K562 (cell line): ENCODE results near the gene LRIT1. TPM values are rescaled to one million over a fixed set of nuclear protein-coding genes. Genes with fewer than 3 reads are reported as not detected.
A peak's percentile ranks its signal among the peaks of the same experiment; 100 is the strongest.

Source experiments
- ATAC-seq: fragments of 200-7000 bp; cut with Tn5 transposase; 3 replicates; pipeline ENCODE4 v1.9.1; 2020; ENCODE audit warnings: moderate library complexity
- BruUV-seq: library from RNA; stranded (reverse); fragments of 400-500 nt; replicated peaks from 2 replicates; lab custom pipeline; 2021; lab: Mats Ljungman, UMichigan
- CTCF ChIA-PET: fragments of 300-600 bp; formaldehyde crosslinking; extraction: SDS; loops from one replicate; lab custom pipeline; 2021; ENCODE audit warnings: low intra/inter-chr PET ratio; lab: Yijun Ruan, JAX
- POLR2A ChIA-PET: fragments of 300-600, 350-650 bp; sonication (Branson Sonifier 250); formaldehyde crosslinking; extraction: SDS; loops from one replicate; lab custom pipeline; 2021; ENCODE audit warnings: antibody characterized with exemption, inconsistent platforms; lab: Yijun Ruan, JAX
- DNase-seq, 4 experiments: peaks; one replicate each; pipeline versions ENCODE4 v3.0.0 to v3.0.0-alpha.2; 2011 to 2018; ENCODE audit warnings: low spot score in 3 of 4, mixed read lengths in 3 of 4; ENCODE audit errors: extremely low read depth in 1 of 4
- FAIRE-seq: peaks from 2 replicates; lab custom pipeline; 2011; peaks lifted over from hg19 to GRCh38; lab: Jason Lieb, UNC
- H2AFZ ChIP-seq: 2 replicates; pipeline ENCODE4 v1.6.0; 2011; ENCODE audit warnings: low read depth, low read length, control low read depth, inconsistent platforms
- H3K27ac ChIP-seq: fragments of 200-600 bp; 3 replicates; pipeline ENCODE4 v1.8.0; 2011; ENCODE audit warnings: low read depth, mild to moderate bottlenecking, control low read depth, inconsistent platforms, low read length, moderate library complexity, mixed read lengths; ENCODE audit errors: extremely low read depth
- H3K27me3 ChIP-seq, 2 experiments: fragments of 300-600 bp in 1 of 2; 2 replicates in 1 of 2; 3 replicates in 1 of 2; pipeline versions ENCODE4 v1.6.0 to v1.8.0; 2011; ENCODE audit warnings: inconsistent platforms in 2 of 2, low read length in 2 of 2, mild to moderate bottlenecking in 1 of 2, mixed read lengths in 1 of 2, moderate library complexity in 1 of 2; ENCODE audit not compliant: control insufficient read depth in 2 of 2, insufficient read depth in 2 of 2
- H3K36me3 ChIP-seq: fragments of 300-600 bp; 3 replicates; pipeline ENCODE4 v1.8.0; 2011; ENCODE audit warnings: mild to moderate bottlenecking, low read length, inconsistent platforms; ENCODE audit not compliant: control insufficient read depth, insufficient read depth
- H3K4me1 ChIP-seq, 2 experiments: fragments of 200-600 bp in 1 of 2; replicated peaks in 1 of 2; 2 replicates in 1 of 2; 3 replicates in 1 of 2; pipeline versions ENCODE4 v1.5.1 to v1.8.0; 2011; ENCODE audit warnings: inconsistent platforms in 2 of 2, low read length in 2 of 2, mild to moderate bottlenecking in 1 of 2, mixed read lengths in 1 of 2, moderate library complexity in 1 of 2; ENCODE audit not compliant: control insufficient read depth in 2 of 2, insufficient read depth in 2 of 2
- H3K4me2 ChIP-seq: 2 replicates; pipeline ENCODE4 v1.6.1; 2011; ENCODE audit warnings: low read length, control low read depth, inconsistent platforms, mixed read lengths; ENCODE audit not compliant: insufficient read depth
- H3K4me3 ChIP-seq: fragments of 200-600 bp; sonication (generic), shearing (Covaris generic); 2 replicates; pipeline ENCODE4 v1.5.1; 2016; ENCODE audit warnings: control low read depth, inconsistent platforms
- H3K79me2 ChIP-seq: fragments of 200-600 bp; 3 replicates; pipeline ENCODE4 v1.8.0; 2011; ENCODE audit warnings: low read length, inconsistent platforms; ENCODE audit not compliant: control insufficient read depth, insufficient read depth
- H3K9ac ChIP-seq, 2 experiments: 2 replicates each; pipeline versions ENCODE4 v1.6.0 to v1.6.1; 2011; ENCODE audit warnings: low read depth in 2 of 2, low read length in 2 of 2, control low read depth in 1 of 2, inconsistent platforms in 1 of 2, mild to moderate bottlenecking in 1 of 2, mixed read lengths in 1 of 2; ENCODE audit not compliant: insufficient read depth in 1 of 2
- H3K9me1 ChIP-seq: one replicate; pipeline ENCODE4 v1.6.0; 2011; ENCODE audit warnings: inconsistent platforms, mild to moderate bottlenecking, low read length, moderate library complexity; ENCODE audit not compliant: control insufficient read depth, insufficient read depth
- H3K9me3 ChIP-seq: replicated peaks from 2 replicates; pipeline ENCODE4 v1.5.1; 2011; ENCODE audit warnings: low read depth, low read length, inconsistent platforms; ENCODE audit not compliant: control insufficient read depth, insufficient read depth
- H4K20me1 ChIP-seq: replicated peaks from 2 replicates; pipeline ENCODE4 v1.6.1; 2011; ENCODE audit warnings: low read length, inconsistent platforms, mixed read lengths; ENCODE audit not compliant: control insufficient read depth, insufficient read depth
- CCNT2 ChIP-seq: IDR thresholded peaks from 2 replicates; pipeline ENCODE4 v1.6.1; 2011; ENCODE audit warnings: borderline replicate concordance, low read depth, mild to moderate bottlenecking, moderate library complexity, mixed read lengths, low read length; ENCODE audit not compliant: insufficient read length; ENCODE audit errors: extremely low read depth
- CHD1 ChIP-seq: fragments of 200-600 bp; sonication (generic); IDR thresholded peaks from one replicate; pipeline ENCODE4 v1.6.1; 2012; ENCODE audit warnings: mild to moderate bottlenecking, moderate library complexity, low read length, inconsistent platforms
- CTBP1 ChIP-seq: fragments of 450-650 bp; IDR thresholded peaks from 2 replicates; pipeline ENCODE4 v1.6.1; 2016; ENCODE audit warnings: borderline replicate concordance
- ETV5 ChIP-seq: sonication (generic); formaldehyde crosslinking; IDR thresholded peaks from 2 replicates; pipeline ENCODE4 v1.4.0; 2020; ENCODE audit warnings: low read depth, mild to moderate bottlenecking, missing genetic modification reagents
- HNRNPL ChIP-seq: fragments of 200-400 bp; formaldehyde crosslinking; IDR thresholded peaks from 2 replicates; pipeline ENCODE4 v1.6.1; 2017; ENCODE audit warnings: low read depth, mild to moderate bottlenecking, low read length
- JUND ChIP-seq, 2 experiments: IDR thresholded peaks; 2 replicates in 1 of 2; 3 replicates in 1 of 2; pipeline ENCODE4 v1.6.1; 2011; ENCODE audit warnings: borderline replicate concordance in 2 of 2, low read depth in 2 of 2, low read length in 2 of 2, improper control_type of control experiment in 1 of 2, missing biosample characterization in 1 of 2, missing genetic modification characterization in 1 of 2, missing genetic modification reagents in 1 of 2
- KLF1 ChIP-seq: fragments of 450-650 bp; IDR thresholded peaks from 2 replicates; pipeline ENCODE4 v1.6.1; 2016; ENCODE audit warnings: missing genetic modification characterization, missing compliant biosample characterization
- LCOR ChIP-seq: sonication (generic); formaldehyde crosslinking; IDR thresholded peaks from 2 replicates; pipeline ENCODE4 v1.8.0; 2022; ENCODE audit warnings: mild to moderate bottlenecking, missing genetic modification reagents
- MIER1 ChIP-seq: fragments of 450-650 bp; IDR thresholded peaks from 2 replicates; pipeline ENCODE4 v1.6.1; 2016; ENCODE audit warnings: antibody characterized with exemption, mild to moderate bottlenecking, low read depth
- MLX ChIP-seq, 2 experiments: fragments of 450-650 bp in 1 of 2; sonication (generic) in 1 of 2; formaldehyde crosslinking; conservative IDR thresholded peaks; 2 replicates each; pipeline versions ENCODE4 v1.4.0 to v1.8.1; 2020 to 2022; ENCODE audit warnings: mild to moderate bottlenecking in 1 of 2, missing genetic modification reagents in 1 of 2
- SAP30 ChIP-seq: fragments of 200-600 bp; sonication (generic); IDR thresholded peaks from 2 replicates; pipeline ENCODE4 v1.6.1; 2012; ENCODE audit warnings: borderline replicate concordance, low read depth, mild to moderate bottlenecking, moderate library complexity, low read length, control low read depth, inconsistent platforms; ENCODE audit not compliant: insufficient read depth, poor library complexity, severe bottlenecking
- SMAD2 ChIP-seq: fragments of 150-350 bp; IDR thresholded peaks from 2 replicates; pipeline ENCODE4 v1.6.1; 2014; ENCODE audit warnings: low read depth, mild to moderate bottlenecking, low read length
- SREBF2 ChIP-seq: sonication (generic); formaldehyde crosslinking; IDR thresholded peaks from 2 replicates; pipeline ENCODE4 v1.4.0; 2020; ENCODE audit warnings: mild to moderate bottlenecking, missing genetic modification reagents
- SRSF7 ChIP-seq: fragments of 200-400 bp; formaldehyde crosslinking; optimal IDR thresholded peaks from 2 replicates; pipeline ENCODE3; 2017; ENCODE audit warnings: mild to moderate bottlenecking, low read depth, low read length
- STAT5B ChIP-seq: fragments of 250-450 bp; sonication (Bioruptor Pico); IDR thresholded peaks from 2 replicates; pipeline ENCODE4 v1.8.0; 2021; ENCODE audit warnings: mild to moderate bottlenecking, inconsistent platforms
- TCF7L2 ChIP-seq: fragments of 150-350 bp; IDR thresholded peaks from 2 replicates; pipeline ENCODE4 v1.6.1; 2016; ENCODE audit warnings: low read depth, mild to moderate bottlenecking, low read length, moderate library complexity
- XRCC3 ChIP-seq: fragments of 450-650 bp; IDR thresholded peaks from 2 replicates; pipeline ENCODE4 v1.6.1; 2017; ENCODE audit warnings: mild to moderate bottlenecking, moderate library complexity
- ZNF217 ChIP-seq: sonication (generic); formaldehyde crosslinking; IDR thresholded peaks from 2 replicates; pipeline ENCODE4 v1.8.0; 2022; ENCODE audit warnings: mild to moderate bottlenecking, missing genetic modification reagents
- ZSCAN32 ChIP-seq: fragments of 450-650 bp; formaldehyde crosslinking; IDR thresholded peaks from 2 replicates; pipeline ENCODE4 v1.4.0; 2020; ENCODE audit warnings: mild to moderate bottlenecking, moderate library complexity
- WGBS: fragments of 100-300 bp; shearing (Covaris generic); methylation state at CpG from one replicate; pipeline ENCODE4 v1.1.6; 2016; ENCODE audit warnings: low coverage, mixed read lengths; ENCODE audit not compliant: insufficient coverage; ENCODE audit errors: missing lambda C conversion rate; 5-methylcytosine and 5-hydroxymethylcytosine counted together
- in situ Hi-C: fragments of 300-500 bp; cut with MboI; formaldehyde crosslinking; loops from 4 replicates; pipeline ENCODE4 v1.15.0; 2018; ENCODE audit warnings: inconsistent platforms, mixed read lengths
- intact Hi-C: fragments of 100-400 bp; cut with micrococcal nuclease; formaldehyde crosslinking; loops from 2 replicates; pipeline ENCODE4 v1.14.2; 2022
- polyA plus RNA-seq, 8 experiments: library from polyadenylated mRNA; depleted of rRNA in 4 of 8; stranded (reverse) in 5 of 8; unstranded in 3 of 8; fragments of >200 nt; fragmentation: Nextera tagmentation in 2 of 8; fragmentation: Illumina TruSeq in 1 of 8; extraction: Ambion mirVana in 2 of 8; extraction: Trizol in 1 of 8; gene quantifications; 2 replicates each; pipeline versions ENCODE4 v1.2.1 to v1.2.3, GENCODE V29; 2011 to 2014; ENCODE audit warnings: inconsistent platforms in 1 of 8, missing spikeins in 1 of 8
- total RNA-seq, 7 experiments: library from RNA; depleted of rRNA in 6 of 7; stranded (reverse); fragments of >200 nt in 6 of 7; fragmentation: Illumina TruSeq in 2 of 7; extraction: Trizol in 2 of 7; gene quantifications; 2 replicates each; pipeline versions ENCODE4 v1.2.1 to v1.2.3, GENCODE V29; 2011 to 2021; ENCODE audit warnings: low replicate concordance in 1 of 7
- TF ChIP-seq, protein P1 (sequence below): fragments of 250-450 bp; sonication (Bioruptor Pico); IDR thresholded peaks from 2 replicates; pipeline ENCODE4 v1.8.0; 2021; ENCODE audit warnings: moderate library complexity, mild to moderate bottlenecking, inconsistent platforms

The LRIT1 gene
- total and polyA plus RNA-seq, 9 of the 15 experiments (the other 6 are each of a cell fraction or from before 2014, with no cell fraction given) = not detected

DNA sequence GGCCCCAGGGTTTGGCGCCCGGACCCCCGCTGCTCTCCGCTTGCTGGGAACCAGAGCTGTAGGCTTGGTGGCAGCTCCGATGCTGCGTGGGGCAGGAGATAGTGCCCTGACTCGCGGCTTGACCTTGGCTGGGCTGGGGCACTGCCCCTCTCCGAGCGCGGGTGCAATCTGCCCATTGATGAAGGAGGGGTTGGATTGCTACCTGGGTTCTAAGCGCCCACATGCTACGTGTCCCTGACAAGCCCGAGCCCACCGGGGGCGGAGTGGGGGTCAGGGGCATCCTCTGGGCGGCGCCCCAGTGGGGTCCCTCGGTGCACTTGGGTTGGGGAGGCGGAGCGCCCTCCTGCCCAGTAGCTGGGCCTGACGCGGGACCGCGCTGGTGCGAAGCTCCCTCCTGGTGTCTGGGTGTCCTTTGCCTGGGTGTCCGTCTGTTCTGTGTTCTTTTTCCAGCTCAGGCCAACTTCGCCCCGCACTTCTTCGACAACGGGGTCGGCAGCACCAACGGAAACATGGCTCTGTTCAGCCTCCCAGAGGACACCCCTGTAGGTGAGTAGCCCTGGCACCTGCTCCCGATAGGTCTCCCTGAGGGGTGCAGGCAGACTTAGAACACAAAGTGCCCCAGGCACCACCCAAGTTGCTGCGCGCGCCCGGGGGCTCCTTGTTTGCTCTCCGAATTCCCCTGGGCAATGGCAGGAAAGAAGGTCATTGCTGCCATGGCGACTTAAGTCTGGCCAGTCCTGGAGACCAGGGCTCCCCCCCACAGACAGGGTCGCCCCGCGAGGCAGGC, 46.1 kb downstream of the LRIT1 start:
- Histone ChIP-seq H3K4me2 (no peak overlapping the region), H3K27me3 (peaks cover 38 to 81% of the 10 kb centered on the region in 2 experiments), H3K36me3 (no peaks in the 10 kb centered on the region), H3K79me2 (no peaks in the 10 kb centered on the region), H3K9me1 (no peaks in the 10 kb centered on the region), H3K9ac (peak overlapping the region in 1 of 2 experiments; percentile 84; a peak in 2 of 4 replicates), H3K27ac (no peak overlapping the region), H4K20me1 (peaks cover 6% of the 10 kb centered on the region; the same call in 1 of the 2 replicates), H3K9me3 (no peaks in the 10 kb centered on the region), H2AFZ (no peak overlapping the region), H3K4me1 (peaks cover 0 to 16% of the 10 kb centered on the region in 2 experiments; a peak in 3 of 5 replicates), H3K4me3 (peak overlapping the region; percentile 34; the same call in 1 of the 2 replicates)
- TF ChIP-seq MIER1 (no peak), ZSCAN32 (no peak), CTBP1 (no peak), MLX (CRISPR knock-in tag; conservative IDR thresholded peaks at IDR 0.05) (no peak), SAP30 (no peak), ETV5 (CRISPR knock-in tag) (no peak), HNRNPL (no peak), TCF7L2 (no peak), CCNT2 (no peak), JUND (IDR thresholded peaks at IDR 0.05; ENCODE audit: borderline replicate concordance, low read depth, low read length) (no peak), JUND (tag; IDR thresholded peaks at IDR 0.05; ENCODE audit: borderline replicate concordance, low read depth, low read length) (no peak), SRSF7 (no peak), LCOR (no peak), KLF1 (tag) (no peak), STAT5B (CRISPR knock-in tag) (no peak), SREBF2 (CRISPR knock-in tag) (no peak), ZNF217 (CRISPR knock-in tag) (no peak), XRCC3 (no peak), SMAD2 (no peak), CHD1 (no peak)
- TF ChIP-seq, protein P1, sequence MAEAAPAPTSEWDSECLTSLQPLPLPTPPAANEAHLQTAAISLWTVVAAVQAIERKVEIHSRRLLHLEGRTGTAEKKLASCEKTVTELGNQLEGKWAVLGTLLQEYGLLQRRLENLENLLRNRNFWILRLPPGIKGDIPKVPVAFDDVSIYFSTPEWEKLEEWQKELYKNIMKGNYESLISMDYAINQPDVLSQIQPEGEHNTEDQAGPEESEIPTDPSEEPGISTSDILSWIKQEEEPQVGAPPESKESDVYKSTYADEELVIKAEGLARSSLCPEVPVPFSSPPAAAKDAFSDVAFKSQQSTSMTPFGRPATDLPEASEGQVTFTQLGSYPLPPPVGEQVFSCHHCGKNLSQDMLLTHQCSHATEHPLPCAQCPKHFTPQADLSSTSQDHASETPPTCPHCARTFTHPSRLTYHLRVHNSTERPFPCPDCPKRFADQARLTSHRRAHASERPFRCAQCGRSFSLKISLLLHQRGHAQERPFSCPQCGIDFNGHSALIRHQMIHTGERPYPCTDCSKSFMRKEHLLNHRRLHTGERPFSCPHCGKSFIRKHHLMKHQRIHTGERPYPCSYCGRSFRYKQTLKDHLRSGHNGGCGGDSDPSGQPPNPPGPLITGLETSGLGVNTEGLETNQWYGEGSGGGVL (CRISPR knock-in tag) = no peak
- BruUV-seq = no TSS peak
- WGBS = 37% methylated on average over 43 of the region's 43 CpGs
- no peak for ATAC-seq
- CTCF ChIA-PET = no interaction called here
- POLR2A ChIA-PET = interaction anchor here (0.7 kb wide), 1 partner anchor 13 kb away, joined by 3 read pairs; no protein-coding TSS in a partner anchor
- intact Hi-C loops (no loop called here), in situ Hi-C loops (no loop called here)
- no peak for DNase-seq
- FAIRE-seq = no peak
